Measurements from ENCODE around the gene CLASRP. TPM values are rescaled to one million over a fixed set of nuclear protein-coding genes. Genes with fewer than 3 reads are reported as not detected.

Gene CLASRP
- polyA plus RNA-seq, 3 donors = 2.2 to 152 (median 4.1) TPM

- no peak for DNase-seq
- peaks cover 72% of the 10 kb centered on the region for H3K79me2 ChIP-seq (ENCODE audit: insufficient read depth, low read length)
- H4K20me1 ChIP-seq (ENCODE audit: insufficient read depth, low read length) = peaks cover 68% of the 10 kb centered on the region
- peaks cover 22 to 34% of the 10 kb centered on the region in 2 donors for H3K4me1 ChIP-seq (ENCODE audit: control insufficient read depth in 1 of 2, insufficient read depth in 2 of 2, low read length in 2 of 2)
- Mint-ChIP-seq H3K27me3 (ENCODE audit: low read depth in 3 of 3) (peaks cover 0 to 9% (median 0%) of the 10 kb centered on the region in 3 donors), H3K27ac (peak overlapping the region in 2 of 7 donors; percentile 26 to 48), H3K9me3 (no peaks in the 10 kb centered on the region), H3K4me1 (peaks cover 58% of the 10 kb centered on the region), H3K36me3 (peaks cover 9 to 15% of the 10 kb centered on the region in 2 donors), H3K4me3 (peak overlapping the region in 1 of 2 donors; percentile 18)
- no peak overlapping the region for H3K9ac ChIP-seq (ENCODE audit: insufficient read depth, low read length, poor library complexity, severe bottlenecking)
- H3K4me2 ChIP-seq (replicated peaks; ENCODE audit: extremely low read depth, low read length, poor library complexity, severe bottlenecking) = no peak overlapping the region
- no peaks in the 10 kb centered on the region for H3K27me3 ChIP-seq (ENCODE audit: control insufficient read depth in 2 of 2, insufficient read depth in 2 of 2, low read length in 2 of 2)
- H2AFZ ChIP-seq (ENCODE audit: insufficient read depth, low read depth, low read length, poor library complexity, severe bottlenecking) = no peak overlapping the region
- peaks cover 6 to 19% of the 10 kb centered on the region in 2 donors for H3K36me3 ChIP-seq (replicated peaks in 1 of 2; ENCODE audit: control insufficient read depth in 1 of 2, insufficient read depth in 2 of 2, low read length in 2 of 2)
- WGBS (ENCODE audit: insufficient coverage) = 96% methylated on average over 5 of the region's 5 CpGs
- TF ChIP-seq, protein P1, sequence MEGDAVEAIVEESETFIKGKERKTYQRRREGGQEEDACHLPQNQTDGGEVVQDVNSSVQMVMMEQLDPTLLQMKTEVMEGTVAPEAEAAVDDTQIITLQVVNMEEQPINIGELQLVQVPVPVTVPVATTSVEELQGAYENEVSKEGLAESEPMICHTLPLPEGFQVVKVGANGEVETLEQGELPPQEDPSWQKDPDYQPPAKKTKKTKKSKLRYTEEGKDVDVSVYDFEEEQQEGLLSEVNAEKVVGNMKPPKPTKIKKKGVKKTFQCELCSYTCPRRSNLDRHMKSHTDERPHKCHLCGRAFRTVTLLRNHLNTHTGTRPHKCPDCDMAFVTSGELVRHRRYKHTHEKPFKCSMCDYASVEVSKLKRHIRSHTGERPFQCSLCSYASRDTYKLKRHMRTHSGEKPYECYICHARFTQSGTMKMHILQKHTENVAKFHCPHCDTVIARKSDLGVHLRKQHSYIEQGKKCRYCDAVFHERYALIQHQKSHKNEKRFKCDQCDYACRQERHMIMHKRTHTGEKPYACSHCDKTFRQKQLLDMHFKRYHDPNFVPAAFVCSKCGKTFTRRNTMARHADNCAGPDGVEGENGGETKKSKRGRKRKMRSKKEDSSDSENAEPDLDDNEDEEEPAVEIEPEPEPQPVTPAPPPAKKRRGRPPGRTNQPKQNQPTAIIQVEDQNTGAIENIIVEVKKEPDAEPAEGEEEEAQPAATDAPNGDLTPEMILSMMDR (IDR thresholded peaks at IDR 0.05) = no peak
- intact Hi-C loops (cut with micrococcal nuclease) = loop anchor here (5.0 kb wide), 3 partner anchors 47 to 93 kb away; partner anchors contain the start of genes BLOC1S3 (in 1 of the 2) and TRAPPC6A (in 1 of the 2)
- no peak overlapping the region for H3K4me3 ChIP-seq (replicated peaks in 1 of 3; ENCODE audit: low read depth in 2 of 3, low read length in 3 of 3)
- no peaks in the 10 kb centered on the region for H3K9me3 ChIP-seq (replicated peaks in 1 of 2; ENCODE audit: control insufficient read depth in 1 of 2, insufficient read depth in 1 of 2, low read length in 2 of 2)
- H3K27ac ChIP-seq (ENCODE audit: low read depth in 1 of 2, low read length in 2 of 2) = peak overlapping the region in 1 of 2 donors; percentile 26
Observed at GRCh38 chr19:45094707-45095106, 55.9 kb downstream of the CLASRP start.

DNA sequence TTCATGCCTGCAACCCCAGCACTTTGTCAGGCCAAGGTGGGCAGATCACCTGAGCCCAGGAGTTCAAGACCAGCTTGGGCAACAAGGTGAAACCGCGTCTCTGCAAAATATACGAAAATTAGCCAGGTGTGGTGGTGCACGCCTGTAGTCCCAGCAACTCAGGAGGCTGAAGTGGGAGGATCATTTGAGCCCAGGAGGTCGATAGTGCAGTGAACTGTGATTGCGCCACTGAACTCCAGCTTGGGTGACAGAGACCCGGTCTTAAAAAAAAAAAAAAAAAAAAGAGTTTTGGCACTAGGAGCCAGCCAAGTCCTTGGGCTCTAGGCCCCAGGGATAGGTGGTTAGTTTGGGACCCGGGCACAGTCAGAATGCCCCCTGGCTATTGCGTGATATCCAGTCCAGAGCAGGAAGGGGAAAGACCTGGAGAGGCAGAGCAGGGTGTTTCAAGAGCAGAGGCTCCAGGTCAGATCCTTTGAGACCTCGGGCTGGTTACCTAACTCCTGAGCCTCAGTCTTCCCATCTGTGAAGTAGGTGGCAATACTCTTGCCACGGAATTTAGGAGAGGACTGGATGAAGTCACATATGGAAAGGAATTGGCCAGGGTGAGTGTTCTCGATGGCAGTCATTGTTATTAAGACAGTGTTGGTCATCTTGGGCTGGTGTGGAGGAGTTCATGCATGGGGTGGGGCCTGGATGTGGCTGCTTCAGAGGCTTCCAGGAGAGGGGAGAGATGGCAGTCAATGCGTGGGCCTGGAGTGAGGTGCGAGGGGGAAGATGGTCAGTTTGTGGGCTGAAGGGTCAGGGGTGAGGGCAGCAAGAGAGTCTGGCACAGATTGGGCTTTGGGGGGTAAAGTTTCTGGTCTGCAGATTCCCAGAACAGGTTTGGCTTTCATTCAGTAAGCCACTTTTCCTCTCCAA, 56.9 kb downstream of the CLASRP start:
- intact Hi-C loops (cut with micrococcal nuclease) = loop anchor here in 1 of 2 donors (5.0 kb wide), 1 partner anchor 92 kb away; no protein-coding TSS in a partner anchor
- peaks cover 22 to 32% of the 10 kb centered on the region in 2 donors for H3K4me1 ChIP-seq (ENCODE audit: control insufficient read depth in 1 of 2, insufficient read depth in 2 of 2, low read length in 2 of 2)
- no peaks in the 10 kb centered on the region for H3K9me3 Mint-ChIP-seq
- no peak overlapping the region for H2AFZ ChIP-seq (ENCODE audit: insufficient read depth, low read depth, low read length, poor library complexity, severe bottlenecking)
- no peak overlapping the region for H3K27ac ChIP-seq (ENCODE audit: low read depth in 1 of 2, low read length in 2 of 2)
- peaks cover 0 to 9% (median 0%) of the 10 kb centered on the region in 3 donors for H3K27me3 Mint-ChIP-seq (ENCODE audit: low read depth in 3 of 3)
- TF ChIP-seq, protein P1 (IDR thresholded peaks at IDR 0.05) = no peak
- H3K9me3 ChIP-seq (replicated peaks in 1 of 2; ENCODE audit: control insufficient read depth in 1 of 2, insufficient read depth in 1 of 2, low read length in 2 of 2) = no peaks in the 10 kb centered on the region
- whole genome bisulfite sequencing (ENCODE audit: insufficient coverage) = 89% methylated on average over 13 of the region's 14 CpGs
- no peak overlapping the region for H3K4me3 Mint-ChIP-seq
- peaks cover 70% of the 10 kb centered on the region for H4K20me1 ChIP-seq (ENCODE audit: insufficient read depth, low read length)
- H3K27me3 ChIP-seq (ENCODE audit: control insufficient read depth in 2 of 2, insufficient read depth in 2 of 2, low read length in 2 of 2) = no peaks in the 10 kb centered on the region
- H3K4me2 ChIP-seq (replicated peaks; ENCODE audit: extremely low read depth, low read length, poor library complexity, severe bottlenecking) = no peak overlapping the region
- H3K9ac ChIP-seq (ENCODE audit: insufficient read depth, low read length, poor library complexity, severe bottlenecking) = no peak overlapping the region
- no peak for DNase-seq
- H3K4me3 ChIP-seq (replicated peaks in 1 of 3; ENCODE audit: low read depth in 2 of 3, low read length in 3 of 3) = no peak overlapping the region
- peaks cover 57% of the 10 kb centered on the region for H3K4me1 Mint-ChIP-seq
- H3K36me3 Mint-ChIP-seq = peaks cover 5 to 6% of the 10 kb centered on the region in 2 donors
- H3K79me2 ChIP-seq (ENCODE audit: insufficient read depth, low read length) = peaks cover 78% of the 10 kb centered on the region
- peaks cover 0 to 15% of the 10 kb centered on the region in 2 donors for H3K36me3 ChIP-seq (replicated peaks in 1 of 2; ENCODE audit: control insufficient read depth in 1 of 2, insufficient read depth in 2 of 2, low read length in 2 of 2)
- no peak overlapping the region for H3K27ac Mint-ChIP-seq

Measured in CD14-positive monocyte (primary cell).